Lower leg skin (tissue), 4 donors: ENCODE data around the gene MARS2. TPM values are rescaled to one million over a fixed set of nuclear protein-coding genes. Genes with fewer than 3 reads are reported as not detected.
"Not testable (repeated sequence)": the region's sequence is repeated elsewhere in the genome, so short reads cannot be mapped to it uniquely, and the experiment has no call there.

Experiments used
- DNase-seq, 2 donors: peaks; one replicate each; pipeline ENCODE4 v3.0.0-alpha.2; 2019; ENCODE audit warnings: low spot score in 2 of 2
- H3K4me3 ChIP-seq: fragments of 200-600 bp; sonication (generic); 2 replicates; pipeline ENCODE4 v1.5.1; 2017; ENCODE audit warnings: mild to moderate bottlenecking, low read depth; ENCODE audit not compliant: poor library complexity, severe bottlenecking
- CTCF ChIP-seq, 3 donors: fragments of 450-650 bp; IDR thresholded peaks; one replicate each; pipeline ENCODE4 v1.5.1; 2016; ENCODE audit warnings: antibody characterized with exemption in 3 of 3, mild to moderate bottlenecking in 3 of 3, moderate library complexity in 2 of 3
- POLR2A ChIP-seq, 2 donors: fragments of 450-650 bp; IDR thresholded peaks; one replicate each; pipeline ENCODE4 v1.6.1; 2016 to 2017; ENCODE audit warnings: antibody characterized with exemption in 2 of 2, mild to moderate bottlenecking in 1 of 2, moderate library complexity in 1 of 2
- WGBS, 2 donors: methylation state at CpG; one replicate each; pipeline ENCODE4 v1.1.5; 2018; 5-methylcytosine and 5-hydroxymethylcytosine counted together
- intact Hi-C: fragments of 100-400 bp; cut with DNase I; formaldehyde crosslinking; loops from one replicate; pipeline ENCODE4 v1.15.0; 2023; ENCODE audit warnings: low total_unique reads
- total RNA-seq, 4 donors: library from RNA; depleted of rRNA; stranded (reverse); fragments of >200 nt; gene quantifications; one replicate each; pipeline ENCODE4 v1.1.0, GENCODE V29; 2016

MARS2 gene
- total RNA-seq, 4 donors from 2014 or later, result 6.5 to 9.5 (median 9.1) TPM

GRCh38 chr2:197710424-197711042 lies 5.4 kb downstream of the MARS2 start:
- H3K4me3 ChIP-seq, result no peak overlapping the region
- DNase-seq, result no peak
- TF ChIP-seq POLR2A (IDR thresholded peaks at IDR 0.05), result no peak
- no peak for TF ChIP-seq CTCF (IDR thresholded peaks at IDR 0.05)
- intact Hi-C loops, result no loop called here

- DNase-seq, result no peak
- intact Hi-C loops, result no loop called here
- H3K4me3 ChIP-seq, result no peak overlapping the region
- TF ChIP-seq CTCF (IDR thresholded peaks at IDR 0.05) (no peak), POLR2A (IDR thresholded peaks at IDR 0.05) (no peak)
These were observed 6.4 kb downstream of the MARS2 start for GRCh38 chr2:197711578-197711977.

GRCh38 chr2:197713271-197713670 lies 8.1 kb downstream of the MARS2 start:
- DNase-seq, result no peak
- H3K4me3 ChIP-seq, result no peak overlapping the region
- TF ChIP-seq POLR2A (IDR thresholded peaks at IDR 0.05) (no peak), CTCF (IDR thresholded peaks at IDR 0.05) (no peak)
- intact Hi-C loops, result no loop called here
- WGBS, 2 donors, result 79 to 91% methylated on average over 3 of the region's 3 CpGs

GRCh38 chr2:197717863-197718262 lies 12.7 kb downstream of the MARS2 start:
- no peak for DNase-seq
- WGBS, 2 donors, result 96% methylated on average over 2 of the region's 2 CpGs
- intact Hi-C loops, result no loop called here
- H3K4me3 ChIP-seq, result no peak overlapping the region
- TF ChIP-seq CTCF (IDR thresholded peaks at IDR 0.05) (no peak), POLR2A (IDR thresholded peaks at IDR 0.05) (no peak)

- H3K4me3 ChIP-seq, result no peak overlapping the region
- intact Hi-C loops, result no loop called here
- no peak for TF ChIP-seq POLR2A (IDR thresholded peaks at IDR 0.05)
- no peak for TF ChIP-seq CTCF (IDR thresholded peaks at IDR 0.05)
- DNase-seq, result no peak
These were observed 21.8 kb downstream of the MARS2 start for GRCh38 chr2:197727011-197727410.

- DNase-seq, H3K4me3 ChIP-seq, intact Hi-C loops: not testable (repeated sequence)
- WGBS, 2 donors, result 91 to 92% methylated on average over 32 of the region's 32 CpGs
These were observed 23.7 kb downstream of the MARS2 start for GRCh38 chr2:197728555-197729544.
